Spinal cord (tissue), 10 donors: ENCODE measurements around the gene WDR48. TPM values are rescaled to one million over a fixed set of nuclear protein-coding genes. Genes with fewer than 3 reads are reported as not detected.

Experiments used
- DNase-seq, 6 donors: peaks; one replicate each; pipeline versions ENCODE4 v3.0.0 to v3.0.0-alpha.2; 2013 to 2015; ENCODE audit warnings: low spot score in 6 of 6, low read depth in 4 of 6
- H3K27ac ChIP-seq: one replicate; pipeline ENCODE4 v1.5.1; 2013; ENCODE audit warnings: low read depth, low read length, control low read depth
- H3K27me3 ChIP-seq: one replicate; pipeline ENCODE4 v1.6.1; 2013; ENCODE audit warnings: low read length; ENCODE audit not compliant: control insufficient read depth, insufficient read depth
- H3K36me3 ChIP-seq: one replicate; pipeline ENCODE4 v1.6.1; 2013; ENCODE audit warnings: low read length; ENCODE audit not compliant: control insufficient read depth, insufficient read depth
- H3K4me1 ChIP-seq: one replicate; pipeline ENCODE4 v1.6.1; 2013; ENCODE audit warnings: low read length; ENCODE audit not compliant: control insufficient read depth, insufficient read depth
- H3K4me3 ChIP-seq: one replicate; pipeline ENCODE4 v1.5.1; 2013; ENCODE audit warnings: low read depth, low read length, control low read depth
- H3K9me3 ChIP-seq: one replicate; pipeline ENCODE4 v1.6.1; 2013; ENCODE audit warnings: low read length; ENCODE audit not compliant: control insufficient read depth, insufficient read depth
- WGBS: methylation state at CpG from one replicate; pipeline ENCODE4 v1.1.5; 2013; ENCODE audit warnings: missing lambda C conversion rate; ENCODE audit not compliant: insufficient coverage; 5-methylcytosine and 5-hydroxymethylcytosine counted together
- polyA plus RNA-seq, 2 donors: library from polyadenylated mRNA; unstranded; fragments of 120-200 nt; gene quantifications; one replicate each; pipeline ENCODE4 v1.2.1, GENCODE V29; 2013; ENCODE audit not compliant: insufficient read length in 2 of 2
- total RNA-seq, 2 donors: library from RNA; depleted of rRNA in 1 of 2; stranded (reverse); fragments of 120-200 nt in 1 of 2; fragments of >200 nt in 1 of 2; gene quantifications; one replicate each; pipeline versions ENCODE4 v1.2.3 to v1.2.4, GENCODE V29; 2013 to 2014
- donor health status: healthy.

The WDR48 gene
- total and polyA plus RNA-seq, 4 donors, result 51.6 to 73.2 (median 63.8) TPM

GRCh38 chr3:39138804-39139415 lies 87.1 kb downstream of the WDR48 start:
- DNase-seq, result peak; percentile 64 to 96 (median 80)
- Histone ChIP-seq H3K27me3 (no peaks in the 10 kb centered on the region), H3K4me1 (peaks cover 58% of the 10 kb centered on the region), H3K9me3 (no peaks in the 10 kb centered on the region), H3K27ac (peak overlapping the region; percentile 79), H3K36me3 (peaks cover 73% of the 10 kb centered on the region), H3K4me3 (no peak overlapping the region)
- 21% methylated on average over 6 of the region's 7 CpGs for WGBS

DNA sequence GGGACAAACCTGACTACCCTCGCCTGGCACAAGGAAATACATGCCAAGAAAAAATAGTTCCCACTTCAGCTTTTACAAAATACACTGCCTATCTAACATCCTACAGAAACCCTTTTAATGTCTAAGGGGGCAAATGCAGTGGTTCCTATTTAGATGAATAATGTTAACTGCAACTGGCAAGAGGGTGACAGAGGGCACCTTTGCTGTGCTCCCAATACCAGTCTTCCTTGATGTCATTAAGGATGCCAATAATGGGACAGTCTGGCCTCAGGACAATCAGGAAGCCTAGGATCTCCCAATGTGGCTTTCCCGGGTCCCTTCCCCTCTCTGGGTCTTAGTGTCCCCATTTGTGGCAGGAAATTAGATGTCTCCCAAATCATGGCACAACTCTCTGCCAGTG lies 87.6 kb downstream of the WDR48 start:
- WGBS, result 10% methylated on average over 2 of the region's 2 CpGs
- DNase-seq, result no peak
- Histone ChIP-seq H3K27ac (peak overlapping the region; percentile 86), H3K36me3 (peaks cover 73% of the 10 kb centered on the region), H3K9me3 (no peaks in the 10 kb centered on the region), H3K27me3 (no peaks in the 10 kb centered on the region), H3K4me1 (peaks cover 59% of the 10 kb centered on the region), H3K4me3 (no peak overlapping the region)

GRCh38 chr3:39140341-39140971 lies 88.6 kb downstream of the WDR48 start:
- Histone ChIP-seq H3K36me3 (peaks cover 71% of the 10 kb centered on the region), H3K4me3 (no peak overlapping the region), H3K27me3 (no peaks in the 10 kb centered on the region), H3K27ac (peak overlapping the region; percentile 86), H3K9me3 (no peaks in the 10 kb centered on the region), H3K4me1 (peaks cover 59% of the 10 kb centered on the region)
- 100% methylated on average over 2 of the region's 2 CpGs for WGBS
- DNase-seq, result no peak

- H3K27me3 ChIP-seq, result no peaks in the 10 kb centered on the region
- no peak overlapping the region for H3K27ac ChIP-seq
- 88% methylated on average over 1 of the region's 4 CpGs for WGBS
- peak in 1 of 6 donors; percentile 41 for DNase-seq
- peaks cover 64% of the 10 kb centered on the region for H3K4me1 ChIP-seq
- H3K36me3 ChIP-seq, result peaks cover 71% of the 10 kb centered on the region
- no peak overlapping the region for H3K4me3 ChIP-seq
- no peaks in the 10 kb centered on the region for H3K9me3 ChIP-seq
These were observed 89.6 kb downstream of the WDR48 start for GRCh38 chr3:39141171-39141995.

- no peak overlapping the region for H3K4me3 ChIP-seq
- no peaks in the 10 kb centered on the region for H3K9me3 ChIP-seq
- no peak overlapping the region for H3K27ac ChIP-seq
- peaks cover 64% of the 10 kb centered on the region for H3K4me1 ChIP-seq
- 57% methylated on average over 2 of the region's 5 CpGs for WGBS
- no peaks in the 10 kb centered on the region for H3K27me3 ChIP-seq
- no peak for DNase-seq
- peaks cover 71% of the 10 kb centered on the region for H3K36me3 ChIP-seq
These were observed 90.3 kb downstream of the WDR48 start for GRCh38 chr3:39142067-39142466.

GRCh38 chr3:39143051-39143885 lies 91.5 kb downstream of the WDR48 start:
- Histone ChIP-seq H3K4me1 (peaks cover 66% of the 10 kb centered on the region), H3K9me3 (no peaks in the 10 kb centered on the region), H3K36me3 (peaks cover 62% of the 10 kb centered on the region), H3K27me3 (no peaks in the 10 kb centered on the region), H3K4me3 (no peak overlapping the region), H3K27ac (no peak overlapping the region)
- DNase-seq, result no peak
- WGBS, result 75% methylated on average over 14 of the region's 14 CpGs

DNA sequence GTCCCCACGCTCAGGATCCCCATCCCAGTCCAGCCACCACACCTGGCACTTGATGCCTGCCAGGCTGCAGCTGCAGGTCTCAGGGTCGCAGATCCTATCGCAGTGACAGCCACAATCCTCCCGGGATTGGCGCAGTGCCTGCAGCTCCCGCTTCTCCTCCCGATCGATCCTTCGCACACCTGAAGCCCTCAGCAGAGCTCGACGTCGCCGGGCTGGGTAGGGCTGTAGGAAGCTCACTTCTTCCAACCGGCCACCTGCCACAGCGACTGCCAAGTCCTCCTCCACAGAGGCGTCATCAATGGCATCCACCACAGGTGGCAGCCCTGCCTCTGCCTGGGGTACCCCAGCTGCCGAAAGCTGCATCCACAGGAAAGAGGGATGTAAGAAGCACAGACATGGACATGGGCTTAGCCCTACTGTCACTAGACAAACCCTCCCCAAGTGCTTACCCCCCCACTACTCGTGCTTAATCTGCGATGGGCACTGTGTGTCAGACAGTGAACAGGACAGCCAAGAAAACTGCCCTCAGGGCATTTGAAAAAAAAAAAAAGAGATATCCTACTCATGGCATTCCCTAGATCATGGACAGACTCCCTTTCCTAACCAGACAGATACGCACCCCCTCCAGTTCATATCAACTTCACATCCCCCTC lies 92.4 kb downstream of the WDR48 start:
- Histone ChIP-seq H3K27ac (no peak overlapping the region), H3K4me1 (peaks cover 63% of the 10 kb centered on the region), H3K27me3 (no peaks in the 10 kb centered on the region), H3K4me3 (no peak overlapping the region), H3K9me3 (no peaks in the 10 kb centered on the region), H3K36me3 (peaks cover 58% of the 10 kb centered on the region)
- DNase-seq, result no peak
- WGBS, result 75% methylated on average over 16 of the region's 20 CpGs

- H3K27ac ChIP-seq, result no peak overlapping the region
- 95% methylated on average over 16 of the region's 23 CpGs for WGBS
- H3K36me3 ChIP-seq, result peaks cover 58% of the 10 kb centered on the region
- no peak for DNase-seq
- H3K4me1 ChIP-seq, result peaks cover 66% of the 10 kb centered on the region
- H3K4me3 ChIP-seq, result no peak overlapping the region
- H3K27me3 ChIP-seq, result no peaks in the 10 kb centered on the region
- no peaks in the 10 kb centered on the region for H3K9me3 ChIP-seq
These were observed 93.0 kb downstream of the WDR48 start for GRCh38 chr3:39144748-39145380.
